ENCODE results near the gene KIAA1328. TPM values are rescaled to one million over a fixed set of nuclear protein-coding genes. Genes with fewer than 3 reads are reported as not detected.

KIAA1328 gene
- total and polyA plus RNA-seq, 8 donors, result 1.9 to 21.7 (median 10.7) TPM

DNA sequence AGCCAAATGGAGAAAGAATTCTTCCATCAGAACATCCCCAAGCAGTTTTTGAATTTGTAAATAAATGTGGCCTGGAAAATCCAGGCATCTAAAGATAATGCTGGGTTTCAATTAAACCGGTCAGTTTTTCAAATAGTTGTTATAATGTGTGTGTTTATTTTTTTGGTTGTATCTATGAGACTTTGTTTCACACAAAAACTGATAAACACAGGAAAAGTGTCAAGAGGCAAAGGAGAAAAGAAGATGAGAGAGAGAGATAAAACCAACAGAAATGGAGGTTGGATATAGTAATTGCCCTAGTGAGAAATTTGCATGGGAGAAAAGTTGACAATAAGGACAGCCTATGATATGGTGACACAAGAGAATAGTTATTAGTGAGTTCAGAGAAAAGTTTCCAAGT lies 68.3 kb downstream of the KIAA1328 start:
- H3K4me1 ChIP-seq, result peaks cover 0 to 8% (median 0%) of the 10 kb centered on the region in 4 donors
- intact Hi-C loops (cut with DNase I; ENCODE audit: low total_unique reads), result no loop called here
- H3K9me3 ChIP-seq, result peaks cover 0 to 5% (median 0%) of the 10 kb centered on the region in 4 donors
- WGBS, 5 donors, result 63 to 85% (median 77%) methylated on average over 1 of the region's 1 CpG
- H3K27me3 ChIP-seq, result no peaks in the 10 kb centered on the region
- TF ChIP-seq EP300 (IDR thresholded peaks at IDR 0.05) (no peak), POLR2AphosphoS5 (IDR thresholded peaks at IDR 0.05) (no peak)
- H3K4me3 ChIP-seq, result no peak overlapping the region
- no peak for DNase-seq
- H3K27ac ChIP-seq, result no peak overlapping the region
- H3K36me3 ChIP-seq, result no peaks in the 10 kb centered on the region

DNA sequence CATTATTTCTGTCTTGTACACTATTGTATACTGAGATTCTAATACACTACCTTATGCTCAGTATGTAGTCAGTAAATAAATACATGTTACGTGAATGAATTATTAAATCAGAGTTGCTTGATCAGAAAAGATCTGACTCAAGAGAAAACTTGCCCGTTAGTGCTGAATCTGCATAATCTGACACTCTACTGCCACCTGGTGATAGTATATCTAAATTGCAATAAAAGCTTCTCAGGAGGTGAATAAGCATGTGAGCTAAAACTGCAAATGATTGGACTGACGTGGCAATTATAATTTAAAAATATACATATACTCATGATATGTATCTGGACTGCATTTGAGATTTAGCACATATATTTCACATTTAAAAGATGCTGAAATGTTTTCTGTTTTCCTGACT lies 70.4 kb downstream of the KIAA1328 start:
- intact Hi-C loops (cut with DNase I; ENCODE audit: low total_unique reads), result no loop called here
- 87 to 91% (median 90%) methylated on average over 3 of the region's 3 CpGs for WGBS, 5 donors
- Histone ChIP-seq H3K27me3 (no peaks in the 10 kb centered on the region), H3K36me3 (no peaks in the 10 kb centered on the region), H3K4me3 (no peak overlapping the region), H3K4me1 (peaks cover 0 to 8% (median 0%) of the 10 kb centered on the region in 4 donors), H3K9me3 (peaks cover 0 to 5% (median 0%) of the 10 kb centered on the region in 4 donors), H3K27ac (no peak overlapping the region)
- DNase-seq, result no peak
- no peak for TF ChIP-seq EP300 (IDR thresholded peaks at IDR 0.05)
- no peak for TF ChIP-seq POLR2AphosphoS5 (IDR thresholded peaks at IDR 0.05)
- TF ChIP-seq, protein P1, sequence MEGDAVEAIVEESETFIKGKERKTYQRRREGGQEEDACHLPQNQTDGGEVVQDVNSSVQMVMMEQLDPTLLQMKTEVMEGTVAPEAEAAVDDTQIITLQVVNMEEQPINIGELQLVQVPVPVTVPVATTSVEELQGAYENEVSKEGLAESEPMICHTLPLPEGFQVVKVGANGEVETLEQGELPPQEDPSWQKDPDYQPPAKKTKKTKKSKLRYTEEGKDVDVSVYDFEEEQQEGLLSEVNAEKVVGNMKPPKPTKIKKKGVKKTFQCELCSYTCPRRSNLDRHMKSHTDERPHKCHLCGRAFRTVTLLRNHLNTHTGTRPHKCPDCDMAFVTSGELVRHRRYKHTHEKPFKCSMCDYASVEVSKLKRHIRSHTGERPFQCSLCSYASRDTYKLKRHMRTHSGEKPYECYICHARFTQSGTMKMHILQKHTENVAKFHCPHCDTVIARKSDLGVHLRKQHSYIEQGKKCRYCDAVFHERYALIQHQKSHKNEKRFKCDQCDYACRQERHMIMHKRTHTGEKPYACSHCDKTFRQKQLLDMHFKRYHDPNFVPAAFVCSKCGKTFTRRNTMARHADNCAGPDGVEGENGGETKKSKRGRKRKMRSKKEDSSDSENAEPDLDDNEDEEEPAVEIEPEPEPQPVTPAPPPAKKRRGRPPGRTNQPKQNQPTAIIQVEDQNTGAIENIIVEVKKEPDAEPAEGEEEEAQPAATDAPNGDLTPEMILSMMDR (IDR thresholded peaks at IDR 0.05), result no peak
- no peak for TF ChIP-seq POLR2A (IDR thresholded peaks at IDR 0.05)

DNA sequence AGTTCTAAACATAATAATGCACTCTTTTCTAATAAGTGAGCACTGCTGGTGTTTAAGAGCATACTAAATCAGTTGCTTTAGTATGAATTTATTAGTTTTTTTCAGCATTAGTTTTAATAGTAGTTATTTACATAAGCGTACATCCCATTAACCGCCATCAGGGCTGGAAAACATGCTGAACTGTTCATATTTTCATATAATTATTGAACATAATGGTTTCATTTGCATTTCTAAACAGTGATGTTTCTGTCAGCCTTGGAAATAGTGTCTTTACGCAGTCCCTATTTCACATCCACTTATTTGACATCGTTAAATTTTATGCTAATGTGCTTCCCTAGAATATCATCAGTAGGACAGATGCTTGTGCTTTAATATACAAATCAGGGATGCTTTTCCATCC lies 71.5 kb downstream of the KIAA1328 start:
- WGBS, 5 donors, result 97 to 98% (median 97%) methylated on average over 4 of the region's 4 CpGs
- TF ChIP-seq EP300 (IDR thresholded peaks at IDR 0.05) (no peak), POLR2A (IDR thresholded peaks at IDR 0.05) (no peak), POLR2AphosphoS5 (IDR thresholded peaks at IDR 0.05) (no peak)
- TF ChIP-seq, protein P1 (IDR thresholded peaks at IDR 0.05), result no peak
- Histone ChIP-seq H3K36me3 (no peaks in the 10 kb centered on the region), H3K27me3 (no peaks in the 10 kb centered on the region), H3K9me3 (peaks cover 0 to 5% (median 0%) of the 10 kb centered on the region in 4 donors), H3K4me3 (no peak overlapping the region), H3K27ac (no peak overlapping the region), H3K4me1 (peaks cover 0 to 8% (median 0%) of the 10 kb centered on the region in 4 donors)
- DNase-seq, result no peak
- intact Hi-C loops (cut with DNase I; ENCODE audit: low total_unique reads), result no loop called here

DNA sequence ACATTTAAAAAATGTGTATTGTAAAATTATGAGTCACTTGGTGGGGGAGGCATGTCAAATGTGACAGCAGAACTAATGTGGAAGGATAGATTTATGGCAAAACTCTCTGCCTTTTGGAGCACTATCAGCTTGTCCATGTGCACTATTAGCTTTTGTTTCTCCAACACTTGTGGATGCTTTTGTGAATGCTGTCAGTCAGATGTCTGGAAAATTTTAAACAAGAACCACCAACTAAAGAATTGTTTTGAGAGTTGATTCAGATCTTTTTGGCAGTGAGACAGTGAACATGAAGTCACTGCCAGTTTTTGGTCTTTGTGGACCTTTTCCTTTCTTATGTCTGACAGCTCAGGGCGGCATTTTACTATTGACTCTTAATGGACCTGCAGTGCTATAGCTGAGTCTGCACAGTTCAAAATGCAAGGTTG lies 72.4 kb downstream of the KIAA1328 start:
- peaks cover 0 to 5% (median 0%) of the 10 kb centered on the region in 4 donors for H3K9me3 ChIP-seq
- no peak overlapping the region for H3K4me3 ChIP-seq
- 39 to 75% (median 69%) methylated on average over 1 of the region's 1 CpG for WGBS, 5 donors
- H3K27ac ChIP-seq, result no peak overlapping the region
- no peaks in the 10 kb centered on the region for H3K27me3 ChIP-seq
- no peak for DNase-seq
- H3K4me1 ChIP-seq, result peaks cover 0 to 8% (median 0%) of the 10 kb centered on the region in 4 donors
- TF ChIP-seq POLR2AphosphoS5 (IDR thresholded peaks at IDR 0.05) (no peak), POLR2A (IDR thresholded peaks at IDR 0.05) (no peak), EP300 (IDR thresholded peaks at IDR 0.05) (no peak)
- TF ChIP-seq, protein P1 (IDR thresholded peaks at IDR 0.05), result no peak
- intact Hi-C loops (cut with DNase I; ENCODE audit: low total_unique reads), result no loop called here
- no peaks in the 10 kb centered on the region for H3K36me3 ChIP-seq

DNA sequence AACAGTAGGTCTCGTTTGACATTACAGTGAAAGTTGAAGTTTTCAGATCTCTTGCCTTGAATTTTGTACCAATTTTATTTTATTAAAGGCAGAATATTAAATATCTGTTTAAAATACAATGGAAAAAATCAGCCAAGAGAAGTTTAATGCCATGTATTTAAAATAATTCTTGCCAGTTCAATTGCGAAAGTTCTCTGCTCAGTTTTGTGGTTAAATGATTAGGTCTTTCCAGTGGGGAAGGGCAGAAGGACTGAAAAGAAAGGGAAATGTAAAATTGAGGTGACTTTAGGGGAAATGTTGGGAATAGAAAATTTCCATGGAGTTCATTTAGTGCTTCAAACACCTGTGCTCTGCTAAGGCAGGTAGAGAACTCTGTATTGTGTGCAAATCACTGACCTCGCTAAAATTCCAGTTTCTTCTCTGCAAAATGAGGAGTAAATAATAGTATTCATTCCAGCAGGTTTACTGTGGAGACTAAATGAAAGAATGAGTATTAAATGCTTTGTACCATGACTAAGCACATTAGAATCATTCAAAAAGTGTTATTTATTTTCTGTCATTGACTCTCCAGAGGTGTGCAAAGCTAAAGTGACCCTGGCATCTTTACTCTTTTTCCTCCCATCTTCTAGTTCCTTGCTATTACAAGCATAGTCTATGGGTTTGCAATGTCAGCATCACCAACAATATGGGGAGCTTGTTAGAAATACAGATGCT lies 74.4 kb downstream of the KIAA1328 start:
- DNase-seq, result no peak
- Histone ChIP-seq H3K36me3 (no peaks in the 10 kb centered on the region), H3K9me3 (peaks cover 0 to 5% (median 0%) of the 10 kb centered on the region in 4 donors), H3K4me1 (peaks cover 0 to 8% (median 0%) of the 10 kb centered on the region in 4 donors), H3K27me3 (no peaks in the 10 kb centered on the region), H3K4me3 (no peak overlapping the region), H3K27ac (no peak overlapping the region)
- intact Hi-C loops (cut with DNase I; ENCODE audit: low total_unique reads), result no loop called here
- 68 to 95% (median 81%) methylated on average over 3 of the region's 3 CpGs for WGBS, 5 donors
- TF ChIP-seq POLR2AphosphoS5 (IDR thresholded peaks at IDR 0.05), result no peak
- TF ChIP-seq POLR2A (IDR thresholded peaks at IDR 0.05), result no peak
- TF ChIP-seq, protein P1 (IDR thresholded peaks at IDR 0.05), result no peak
- TF ChIP-seq EP300 (IDR thresholded peaks at IDR 0.05), result no peak

Data from stomach (tissue), 9 donors.